GM12878 (cell line): ENCODE measurements around the gene DMD. TPM values are rescaled to one million over a fixed set of nuclear protein-coding genes. Genes with fewer than 3 reads are reported as not detected.
A peak's percentile ranks its signal among the peaks of the same experiment; 100 is the strongest.

Experiments used
- ATAC-seq: fragments of 200-7000 bp; cut with Tn5 transposase; 3 replicates; pipeline ENCODE4 v1.9.1; 2020; ENCODE audit warnings: mild to moderate bottlenecking, moderate library complexity
- BruUV-seq: library from RNA; stranded (reverse); fragments of 400-500 nt; replicated peaks from 2 replicates; lab custom pipeline; 2021; lab: Mats Ljungman, UMichigan
- CTCF ChIA-PET: fragments of 300-600 bp; sonication (Branson Sonifier 250); formaldehyde crosslinking; extraction: SDS; loops from one replicate; lab custom pipeline; 2021; ENCODE audit warnings: inconsistent platforms; lab: Yijun Ruan, JAX
- POLR2A ChIA-PET: fragments of 350-600 bp; formaldehyde crosslinking; extraction: SDS; loops from one replicate; lab custom pipeline; 2021; ENCODE audit warnings: inconsistent platforms; lab: Charles Lee
- RAD21 ChIA-PET: fragments of 300-600 bp; sonication (Branson Sonifier 250); formaldehyde crosslinking; loops from one replicate; lab custom pipeline; 2023; ENCODE audit warnings: antibody characterized with exemption; ENCODE audit not compliant: unreplicated experiment; lab: Charles Lee
- SMC1A ChIA-PET: fragments of 300-600 bp; sonication (Branson Sonifier 250); formaldehyde crosslinking; loops from one replicate; lab custom pipeline; 2023; ENCODE audit not compliant: unreplicated experiment, uncharacterized antibody; lab: Charles Lee
- DNase-seq: peaks from one replicate; pipeline ENCODE4 v3.0.0-alpha.2; 2011; ENCODE audit warnings: low read depth, low spot score
- FAIRE-seq: peaks from 3 replicates; lab custom pipeline; 2011; peaks lifted over from hg19 to GRCh38; lab: Jason Lieb, UNC
- H2AFZ ChIP-seq: 2 replicates; pipeline ENCODE4 v1.6.0; 2011; ENCODE audit warnings: low read depth, low read length, control low read depth; ENCODE audit not compliant: control insufficient read depth
- H3K27ac ChIP-seq: 2 replicates; pipeline ENCODE4 v1.5.1; 2011; ENCODE audit warnings: control low read depth; ENCODE audit not compliant: control insufficient read depth, insufficient read depth
- H3K27me3 ChIP-seq, 2 experiments: replicated peaks in 1 of 2; 2 replicates each; pipeline versions ENCODE4 v1.6.0 to v1.6.1; 2011; ENCODE audit warnings: low read length in 1 of 2; ENCODE audit not compliant: control insufficient read depth in 2 of 2, insufficient read depth in 2 of 2
- H3K36me3 ChIP-seq, 2 experiments: 2 replicates each; pipeline ENCODE4 v1.5.1; 2011; ENCODE audit warnings: low read length in 1 of 2; ENCODE audit not compliant: control insufficient read depth in 2 of 2, insufficient read depth in 2 of 2
- H3K4me1 ChIP-seq: 2 replicates; pipeline ENCODE4 v1.6.1; 2011; ENCODE audit warnings: mild to moderate bottlenecking, low read length, moderate library complexity, mixed read lengths; ENCODE audit not compliant: control insufficient read depth, insufficient read depth
- H3K4me2 ChIP-seq: 2 replicates; pipeline ENCODE4 v1.6.0; 2011; ENCODE audit warnings: control low read depth; ENCODE audit not compliant: control insufficient read depth, insufficient read depth
- H3K4me3 ChIP-seq: fragments of 200-600 bp; sonication (generic); 2 replicates; pipeline ENCODE4 v1.5.1; 2016
- H3K79me2 ChIP-seq: 2 replicates; pipeline ENCODE4 v1.6.0; 2011; ENCODE audit warnings: low read length; ENCODE audit not compliant: control insufficient read depth, insufficient read depth
- H3K9ac ChIP-seq: 2 replicates; pipeline ENCODE4 v1.8.0; 2011; ENCODE audit warnings: low read length, control low read depth, mixed read lengths; ENCODE audit not compliant: control insufficient read depth, insufficient read depth
- H3K9me3 ChIP-seq: replicated peaks from 3 replicates; pipeline ENCODE4 v1.5.1; 2011; ENCODE audit warnings: mild to moderate bottlenecking, low read length; ENCODE audit not compliant: control insufficient read depth, insufficient read depth
- H4K20me1 ChIP-seq: 2 replicates; pipeline ENCODE4 v1.6.0; 2011; ENCODE audit not compliant: control insufficient read depth, insufficient read depth
- ATF7 ChIP-seq: fragments of 450-650 bp; IDR thresholded peaks from 2 replicates; pipeline ENCODE4 v1.6.1; 2016; ENCODE audit warnings: low read depth, mild to moderate bottlenecking
- BCL11A ChIP-seq: IDR thresholded peaks from 2 replicates; pipeline ENCODE4 v1.6.1; 2011; ENCODE audit warnings: low read depth, low read length
- BMI1 ChIP-seq: fragments of 450-650 bp; IDR thresholded peaks from 2 replicates; pipeline ENCODE4 v1.6.1; 2016; ENCODE audit warnings: mild to moderate bottlenecking, moderate library complexity, borderline replicate concordance
- CBFB ChIP-seq: IDR thresholded peaks from 2 replicates; pipeline ENCODE4 v1.6.1; 2016; ENCODE audit warnings: antibody characterized with exemption, low read depth
- CEBPB ChIP-seq, 2 experiments: fragments of 150-350 bp in 1 of 2; IDR thresholded peaks; 2 replicates each; pipeline ENCODE4 v1.6.1; 2012 to 2014; ENCODE audit warnings: low read depth in 2 of 2, low read length in 2 of 2, borderline replicate concordance in 1 of 2, inconsistent platforms in 1 of 2
- EP300 ChIP-seq, 2 experiments: fragments of 150-350 bp in 1 of 2; IDR thresholded peaks; 2 replicates each; pipeline ENCODE4 v1.6.1; 2011 to 2012; ENCODE audit warnings: low read depth in 2 of 2, low read length in 2 of 2, borderline replicate concordance in 1 of 2, improper control_type of control experiment in 1 of 2, inconsistent platforms in 1 of 2; ENCODE audit not compliant: control insufficient read depth in 1 of 2
- HDAC6 ChIP-seq: fragments of 200-600 bp; sonication (generic); IDR thresholded peaks from one replicate; pipeline ENCODE4 v1.8.0; 2017; ENCODE audit warnings: antibody characterized with exemption; ENCODE audit not compliant: unreplicated experiment
- NR2C1 ChIP-seq: fragments of 450-650 bp; IDR thresholded peaks from 2 replicates; pipeline ENCODE4 v1.6.1; 2017; ENCODE audit warnings: antibody characterized with exemption, mild to moderate bottlenecking, moderate library complexity
- RAD21 ChIP-seq: IDR thresholded peaks from 2 replicates; pipeline ENCODE4 v1.6.1; 2011; ENCODE audit warnings: mild to moderate bottlenecking, low read depth, low read length, moderate library complexity; ENCODE audit not compliant: insufficient read depth
- SREBF2 ChIP-seq: IDR thresholded peaks from 2 replicates; pipeline ENCODE4 v1.6.1; 2012; ENCODE audit warnings: mild to moderate bottlenecking, low read length
- SUPT20H ChIP-seq: IDR thresholded peaks from 2 replicates; pipeline ENCODE4 v1.6.1; 2011; ENCODE audit warnings: low read depth, mild to moderate bottlenecking, low read length, moderate library complexity, borderline replicate concordance; ENCODE audit not compliant: control insufficient read depth
- TAF1 ChIP-seq: IDR thresholded peaks from 2 replicates; pipeline ENCODE4 v1.6.1; 2011; ENCODE audit warnings: mild to moderate bottlenecking, low read depth, low read length, borderline replicate concordance
- WGBS: methylation state at CpG from one replicate; pipeline ENCODE4 v1.1.6; 2016; ENCODE audit warnings: low lambda C conversion rate; ENCODE audit not compliant: insufficient replicate concordance, insufficient coverage; ENCODE audit errors: missing lambda C conversion rate; 5-methylcytosine and 5-hydroxymethylcytosine counted together
- in situ Hi-C: fragments of 300-500 bp; cut with MboI; formaldehyde crosslinking; loops from 9 replicates; pipeline ENCODE4 v1.14.3; 2018; ENCODE audit warnings: mixed read lengths
- intact Hi-C: fragments of 100-400 bp; cut with micrococcal nuclease; formaldehyde crosslinking; loops from one replicate; pipeline ENCODE4 v1.14.2; 2022; ENCODE audit not compliant: unreplicated experiment
- polyA plus RNA-seq, 11 experiments: library from polyadenylated mRNA; depleted of rRNA in 4 of 11; unstranded in 6 of 11; stranded (reverse) in 5 of 11; fragments of >200 nt; fragmentation: Nextera tagmentation in 4 of 11; fragmentation: Illumina TruSeq in 1 of 11; extraction: Ambion mirVana in 4 of 11; extraction: Trizol in 1 of 11; gene quantifications; 1 replicate in 1 of 11; 2 replicates in 10 of 11; pipeline versions ENCODE4 v1.2.1 to v1.2.3, GENCODE V29; 2011 to 2016; ENCODE audit warnings: inconsistent platforms in 2 of 11, missing spikeins in 2 of 11, low read depth in 1 of 11
- total RNA-seq, 4 experiments: library from RNA; depleted of rRNA in 3 of 4; stranded (reverse); fragments of >200 nt in 3 of 4; fragmentation: Illumina TruSeq in 1 of 4; extraction: Trizol in 1 of 4; gene quantifications; 2 replicates each; pipeline versions ENCODE4 v1.2.1 to v1.2.3, GENCODE V29; 2013 to 2021
- TF ChIP-seq, protein P1 (sequence below): fragments of 450-650 bp; IDR thresholded peaks from 2 replicates; pipeline ENCODE4 v1.6.1; 2014; ENCODE audit warnings: mild to moderate bottlenecking

The DMD gene
- total and polyA plus RNA-seq, 10 of the 15 experiments (the other 5 are each of a cell fraction or from before 2014, with no cell fraction given) = 1.4 to 24.3 (median 4.3) TPM

DNA sequence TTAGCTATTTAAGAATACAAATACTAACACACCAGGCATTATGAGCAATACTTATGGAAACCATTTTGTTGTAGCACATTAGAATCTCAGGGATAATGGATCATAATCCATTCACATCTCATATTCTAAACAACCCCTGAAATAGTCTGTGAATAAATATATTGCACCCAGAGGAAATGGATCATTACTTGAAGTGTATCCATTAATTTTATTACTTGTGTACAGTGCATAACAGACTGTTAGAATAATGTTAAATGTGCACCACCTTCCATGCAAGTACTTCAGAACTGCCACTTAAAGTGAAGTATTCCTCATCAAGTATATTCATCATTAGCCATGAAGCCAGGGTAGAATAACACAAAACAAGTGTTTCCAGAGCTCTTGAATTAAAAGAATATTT is 715.5 kb downstream of the DMD start:
- ATAC-seq (no peak), DNase-seq (no peak), FAIRE-seq (no peak)
- Histone ChIP-seq H4K20me1 (no peaks in the 10 kb centered on the region), H3K9me3 (no peaks in the 10 kb centered on the region), H3K4me2 (no peak overlapping the region), H3K4me1 (no peaks in the 10 kb centered on the region), H3K36me3 (no peaks in the 10 kb centered on the region), H3K27ac (no peak overlapping the region), H2AFZ (no peak overlapping the region), H3K9ac (no peak overlapping the region), H3K4me3 (no peak overlapping the region), H3K27me3 (no peaks in the 10 kb centered on the region), H3K79me2 (no peaks in the 10 kb centered on the region)
- no TSS peak for BruUV-seq
- SMC1A ChIA-PET = no interaction called here
- intact Hi-C loops = no loop called here
- in situ Hi-C loops = no loop called here
- RAD21 ChIA-PET = no interaction called here
- CTCF ChIA-PET = interaction anchor here (0.8 to 1.4 kb wide), 2 partner anchors 10 to 34 kb away, joined by 3 to 5 read pairs; no protein-coding TSS in a partner anchor
- POLR2A ChIA-PET = no interaction called here
- TF ChIP-seq HDAC6 = no peak
- TF ChIP-seq CEBPB (IDR thresholded peaks at IDR 0.05; ENCODE audit: borderline replicate concordance in 1 of 2, low read depth in 2 of 2, low read length in 2 of 2) = no peak
- TF ChIP-seq CBFB = no peak
- TF ChIP-seq ATF7 = no peak
- no peak for TF ChIP-seq RAD21
- TF ChIP-seq NR2C1 = no peak
- TF ChIP-seq TAF1 = no peak
- TF ChIP-seq BMI1 = no peak
- no peak for TF ChIP-seq SUPT20H

DNA sequence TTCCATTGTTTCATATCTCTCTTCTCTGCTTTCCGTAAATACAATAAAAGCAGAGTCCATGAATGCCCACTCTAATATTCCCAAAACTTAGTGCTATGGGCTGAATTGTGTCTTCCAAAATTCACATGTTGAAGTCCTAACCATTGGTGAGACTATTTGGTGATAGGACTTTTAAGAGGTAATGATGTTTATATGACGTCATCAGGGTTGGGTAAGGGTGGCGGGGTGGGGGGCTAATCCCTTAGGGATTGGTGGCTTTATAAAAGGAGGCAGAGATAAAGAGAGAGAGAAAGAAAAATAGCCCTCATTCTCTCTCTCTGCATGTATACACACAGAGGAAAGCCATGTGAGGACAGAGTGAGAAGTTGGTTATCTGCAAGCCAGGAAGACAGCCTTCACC is 722.2 kb downstream of the DMD start:
- ChIA-PET CTCF (interaction anchor here (1.5 kb wide), 1 partner anchor 33 kb away, joined by 3 read pairs; no protein-coding TSS in a partner anchor), POLR2A (no interaction called here), SMC1A (interaction anchor here (1.2 kb wide), 1 partner anchor 21 kb away, joined by 3 read pairs; no protein-coding TSS in a partner anchor), RAD21 (no interaction called here)
- Histone ChIP-seq H3K4me1 (no peaks in the 10 kb centered on the region), H3K27ac (no peak overlapping the region), H3K79me2 (no peaks in the 10 kb centered on the region), H3K9me3 (no peaks in the 10 kb centered on the region), H2AFZ (no peak overlapping the region), H3K4me2 (no peak overlapping the region), H4K20me1 (no peaks in the 10 kb centered on the region), H3K36me3 (no peaks in the 10 kb centered on the region), H3K9ac (no peak overlapping the region), H3K27me3 (no peaks in the 10 kb centered on the region), H3K4me3 (no peak overlapping the region)
- BruUV-seq = no TSS peak
- in situ Hi-C loops = no loop called here
- ATAC-seq (no peak), FAIRE-seq (no peak), DNase-seq (no peak)
- TF ChIP-seq, protein P1, sequence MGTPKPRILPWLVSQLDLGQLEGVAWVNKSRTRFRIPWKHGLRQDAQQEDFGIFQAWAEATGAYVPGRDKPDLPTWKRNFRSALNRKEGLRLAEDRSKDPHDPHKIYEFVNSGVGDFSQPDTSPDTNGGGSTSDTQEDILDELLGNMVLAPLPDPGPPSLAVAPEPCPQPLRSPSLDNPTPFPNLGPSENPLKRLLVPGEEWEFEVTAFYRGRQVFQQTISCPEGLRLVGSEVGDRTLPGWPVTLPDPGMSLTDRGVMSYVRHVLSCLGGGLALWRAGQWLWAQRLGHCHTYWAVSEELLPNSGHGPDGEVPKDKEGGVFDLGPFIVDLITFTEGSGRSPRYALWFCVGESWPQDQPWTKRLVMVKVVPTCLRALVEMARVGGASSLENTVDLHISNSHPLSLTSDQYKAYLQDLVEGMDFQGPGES = no peak
- TF ChIP-seq EP300 (IDR thresholded peaks at IDR 0.05; ENCODE audit: borderline replicate concordance in 1 of 2, control insufficient read depth in 1 of 2, low read depth in 2 of 2, low read length in 2 of 2) = no peak
- no peak for TF ChIP-seq BCL11A
- 0 out of 2 replicates have a peak, but pooled peaks have one; percentile 38 for TF ChIP-seq ATF7
- no peak for TF ChIP-seq SREBF2
- intact Hi-C loops = no loop called here
- 15% methylated on average over 3 of the region's 3 CpGs for WGBS
